DOHH2 (cell line): ENCODE measurements around the gene KIF16B.

Source experiments
- CTCF ChIP-seq: fragments of 200-600 bp; sonication (generic); IDR thresholded peaks from one replicate; pipeline ENCODE4 v1.5.1; 2014; ENCODE audit warnings: antibody characterized with exemption, mild to moderate bottlenecking, low read depth, low read length; ENCODE audit not compliant: poor library complexity, severe bottlenecking
- EZH2phosphoT487 ChIP-seq: fragments of 200-600 bp; sonication (generic); IDR thresholded peaks from 2 replicates; pipeline ENCODE4 v1.6.1; 2017; ENCODE audit warnings: borderline replicate concordance, mild to moderate bottlenecking, antibody characterized with exemption, low read length, moderate library complexity, mixed read lengths

DNA sequence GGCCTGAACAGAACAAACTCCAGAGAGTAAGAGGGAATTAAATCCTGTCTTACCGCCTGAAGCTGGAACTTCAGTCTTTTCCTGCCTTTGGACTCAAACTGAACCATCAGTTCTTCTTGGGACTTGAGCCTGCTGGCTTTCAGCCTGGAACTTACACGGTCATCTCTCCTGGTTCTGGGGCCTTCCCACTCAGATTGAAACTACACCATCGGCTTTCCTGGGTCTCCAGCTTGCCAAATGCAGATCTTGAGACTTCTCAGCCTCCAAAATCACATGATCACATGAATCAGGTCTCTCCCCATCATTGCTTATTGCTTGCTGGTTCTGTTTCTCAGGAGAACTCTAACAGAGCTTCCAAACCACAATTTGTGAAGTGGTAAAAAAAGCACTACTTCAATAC, 276.3 kb downstream of the KIF16B start:
- TF ChIP-seq CTCF, result no peak
- no peak for TF ChIP-seq EZH2phosphoT487
